HG02884 (cell line): ENCODE results near the gene HPCA.

Experiments
- ATAC-seq: cut with Tn5 transposase; IDR thresholded peaks from one replicate; pipeline ENCODE4 v1.9.1; 2021; ENCODE audit warnings: mild to moderate bottlenecking, moderate library complexity; ENCODE audit not compliant: unreplicated experiment

Gene HPCA

GRCh38 chr1:32888677-32889420 lies 2.6 kb downstream of the HPCA start:
- no peak for ATAC-seq

- ATAC-seq = no peak
Measured at GRCh38 chr1:32889731-32890278, 3.5 kb downstream of the HPCA start.

- ATAC-seq = no peak
Measured at GRCh38 chr1:32890516-32891240, 4.4 kb downstream of the HPCA start.

- ATAC-seq = no peak
Measured at GRCh38 chr1:32891241-32891570, 4.9 kb downstream of the HPCA start.

GRCh38 chr1:32891630-32892029 lies 5.3 kb downstream of the HPCA start:
- ATAC-seq = no peak

GRCh38 chr1:32892368-32893197 lies 6.3 kb downstream of the HPCA start:
- no peak for ATAC-seq

GRCh38 chr1:32893198-32894018 lies 7.1 kb downstream of the HPCA start:
- ATAC-seq = no peak

- ATAC-seq = no peak
Measured at GRCh38 chr1:32894019-32894600, 7.8 kb downstream of the HPCA start.

GRCh38 chr1:32894681-32895080 lies 8.4 kb downstream of the HPCA start:
- ATAC-seq = no peak

- no peak for ATAC-seq
Measured at GRCh38 chr1:32895325-32896215, 9.3 kb downstream of the HPCA start.

GRCh38 chr1:32896451-32896850 lies 10.2 kb downstream of the HPCA start:
- no peak for ATAC-seq

- no peak for ATAC-seq
Measured at GRCh38 chr1:32897082-32898049, 11.1 kb downstream of the HPCA start.

GRCh38 chr1:32898056-32898455 lies 11.8 kb downstream of the HPCA start:
- no peak for ATAC-seq

GRCh38 chr1:32898958-32899357 lies 12.7 kb downstream of the HPCA start:
- no peak for ATAC-seq

- ATAC-seq = no peak
Measured at GRCh38 chr1:32899586-32900296, 13.4 kb downstream of the HPCA start.

- ATAC-seq = no peak
Measured at GRCh38 chr1:32900371-32900955, 14.2 kb downstream of the HPCA start.
